OCI-LY7 (cell line): ENCODE measurements around the gene PLEKHM3. TPM values are rescaled to one million over a fixed set of nuclear protein-coding genes. Genes with fewer than 3 reads are reported as not detected.

Source experiments
- BruUV-seq: library from RNA; stranded (reverse); fragments of 400-500 nt; replicated peaks from 2 replicates; lab custom pipeline; 2021; lab: Mats Ljungman, UMichigan
- CTCF ChIA-PET: fragments of 300-600 bp; sonication (Branson Sonifier 250); formaldehyde crosslinking; loops from one replicate; lab custom pipeline; 2022; ENCODE audit warnings: antibody characterized with exemption; ENCODE audit not compliant: unreplicated experiment; lab: Charles Lee
- POLR2A ChIA-PET: fragments of 300-600 bp; sonication (Branson Sonifier 250); formaldehyde crosslinking; loops from one replicate; lab custom pipeline; 2022; ENCODE audit warnings: antibody characterized with exemption; lab: Charles Lee
- DNase-seq: peaks from one replicate; pipeline ENCODE4 v3.0.0-alpha.2; 2015; ENCODE audit warnings: low spot score
- H2AFZ ChIP-seq: fragments of 200-600 bp; sonication (generic), shearing (Covaris generic); 2 replicates; pipeline ENCODE4 v1.6.1; 2014; ENCODE audit warnings: mild to moderate bottlenecking, antibody characterized with exemption, low read length, moderate library complexity
- H3K27ac ChIP-seq: fragments of 200-600 bp; sonication (generic); 2 replicates; pipeline ENCODE4 v1.5.1; 2014; ENCODE audit warnings: mixed run types, low read depth, mild to moderate bottlenecking, moderate library complexity, low read length, inconsistent platforms; ENCODE audit not compliant: poor library complexity, severe bottlenecking
- H3K36me3 ChIP-seq: fragments of 200-600 bp; sonication (generic); 2 replicates; pipeline ENCODE4 v1.6.1; 2014; ENCODE audit warnings: mild to moderate bottlenecking, antibody characterized with exemption, low read length, moderate library complexity, mixed read lengths; ENCODE audit not compliant: insufficient read depth
- H3K4me1 ChIP-seq: fragments of 200-600 bp; sonication (generic); 2 replicates; pipeline ENCODE4 v1.5.1; 2014; ENCODE audit warnings: mild to moderate bottlenecking, low read length; ENCODE audit not compliant: insufficient read depth, poor library complexity, severe bottlenecking
- H3K4me2 ChIP-seq: fragments of 200-600 bp; sonication (generic); 2 replicates; pipeline ENCODE4 v1.6.1; 2014; ENCODE audit warnings: mild to moderate bottlenecking, low read length
- H3K4me3 ChIP-seq: fragments of 200-600 bp; sonication (generic); 2 replicates; pipeline ENCODE4 v1.5.1; 2014; ENCODE audit warnings: mild to moderate bottlenecking, low read depth, low read length; ENCODE audit not compliant: poor library complexity, severe bottlenecking
- H3K79me2 ChIP-seq: fragments of 200-600 bp; sonication (generic); 2 replicates; pipeline ENCODE4 v1.6.1; 2016; ENCODE audit warnings: low read depth, mild to moderate bottlenecking, low read length, moderate library complexity, mixed read lengths; ENCODE audit not compliant: insufficient read depth
- H3K9me2 ChIP-seq: fragments of 200-600 bp; sonication (generic); 2 replicates; pipeline ENCODE4 v1.6.1; 2016; ENCODE audit warnings: mild to moderate bottlenecking, low read length, mixed read lengths; ENCODE audit not compliant: insufficient read depth
- H3K9me3 ChIP-seq: fragments of 200-600 bp; sonication (generic); 2 replicates; pipeline ENCODE4 v1.6.1; 2014; ENCODE audit warnings: mild to moderate bottlenecking, mixed run types, low read length, mixed read lengths
- H4K20me1 ChIP-seq: fragments of 200-600 bp; sonication (generic); 2 replicates; pipeline ENCODE4 v1.6.1; 2014; ENCODE audit warnings: mild to moderate bottlenecking, antibody characterized with exemption, low read length, moderate library complexity, mixed read lengths; ENCODE audit not compliant: insufficient read depth
- EZH2phosphoT487 ChIP-seq: fragments of 200-600 bp; sonication (generic); IDR thresholded peaks from 2 replicates; pipeline ENCODE4 v1.6.1; 2018; ENCODE audit warnings: low read depth, borderline replicate concordance, mild to moderate bottlenecking, mixed run types, antibody characterized with exemption, low read length, moderate library complexity, mixed read lengths
- intact Hi-C: fragments of 100-400 bp; cut with micrococcal nuclease; formaldehyde crosslinking; loops from one replicate; pipeline ENCODE4 v1.10.0; 2022; ENCODE audit not compliant: unreplicated experiment
- total RNA-seq, 2 experiments: library from RNA; depleted of rRNA in 1 of 2; stranded (reverse); fragments of >200 nt in 1 of 2; shearing (Covaris generic) in 1 of 2; gene quantifications; 2 replicates each; pipeline ENCODE4 v1.2.3, GENCODE V29; 2014 to 2022
- TF ChIP-seq, protein P1 (sequence below): fragments of 200-600 bp; sonication (generic); conservative IDR thresholded peaks from 2 replicates; pipeline ENCODE4 v1.5.1; 2014; ENCODE audit warnings: mild to moderate bottlenecking, antibody characterized with exemption, low read length, moderate library complexity, mixed read lengths

Gene PLEKHM3
- total RNA-seq, 2 experiments from 2014 or later: 3.7 to 6.3 TPM

- H3K4me1 ChIP-seq: peaks cover 3% of the 10 kb centered on the region
- ChIA-PET POLR2A (interaction anchor here (0.7 kb wide), 1 partner anchor 14 kb away, joined by 5 read pairs; no protein-coding TSS in a partner anchor), CTCF (no interaction called here)
- TF ChIP-seq, protein P1, sequence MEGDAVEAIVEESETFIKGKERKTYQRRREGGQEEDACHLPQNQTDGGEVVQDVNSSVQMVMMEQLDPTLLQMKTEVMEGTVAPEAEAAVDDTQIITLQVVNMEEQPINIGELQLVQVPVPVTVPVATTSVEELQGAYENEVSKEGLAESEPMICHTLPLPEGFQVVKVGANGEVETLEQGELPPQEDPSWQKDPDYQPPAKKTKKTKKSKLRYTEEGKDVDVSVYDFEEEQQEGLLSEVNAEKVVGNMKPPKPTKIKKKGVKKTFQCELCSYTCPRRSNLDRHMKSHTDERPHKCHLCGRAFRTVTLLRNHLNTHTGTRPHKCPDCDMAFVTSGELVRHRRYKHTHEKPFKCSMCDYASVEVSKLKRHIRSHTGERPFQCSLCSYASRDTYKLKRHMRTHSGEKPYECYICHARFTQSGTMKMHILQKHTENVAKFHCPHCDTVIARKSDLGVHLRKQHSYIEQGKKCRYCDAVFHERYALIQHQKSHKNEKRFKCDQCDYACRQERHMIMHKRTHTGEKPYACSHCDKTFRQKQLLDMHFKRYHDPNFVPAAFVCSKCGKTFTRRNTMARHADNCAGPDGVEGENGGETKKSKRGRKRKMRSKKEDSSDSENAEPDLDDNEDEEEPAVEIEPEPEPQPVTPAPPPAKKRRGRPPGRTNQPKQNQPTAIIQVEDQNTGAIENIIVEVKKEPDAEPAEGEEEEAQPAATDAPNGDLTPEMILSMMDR: no peak
- TF ChIP-seq EZH2phosphoT487: no peak
- no peaks in the 10 kb centered on the region for H3K9me3 ChIP-seq
- intact Hi-C loops: no loop called here
- no peak overlapping the region for H3K27ac ChIP-seq
- no peaks in the 10 kb centered on the region for H3K36me3 ChIP-seq
- H3K4me2 ChIP-seq: no peak overlapping the region
- H3K9me2 ChIP-seq: no peaks in the 10 kb centered on the region
- H2AFZ ChIP-seq: no peak overlapping the region
- no peak for DNase-seq
- H4K20me1 ChIP-seq: no peaks in the 10 kb centered on the region
- H3K79me2 ChIP-seq: no peaks in the 10 kb centered on the region
- H3K4me3 ChIP-seq: no peak overlapping the region
- no TSS peak for BruUV-seq
Measured at GRCh38 chr2:207796585-207797350, 228.6 kb downstream of the PLEKHM3 start.

- H3K4me1 ChIP-seq: peaks cover 3% of the 10 kb centered on the region
- H3K4me2 ChIP-seq: no peak overlapping the region
- H3K9me2 ChIP-seq: no peaks in the 10 kb centered on the region
- TF ChIP-seq, protein P1: no peak
- TF ChIP-seq EZH2phosphoT487: no peak
- H3K27ac ChIP-seq: no peak overlapping the region
- no peaks in the 10 kb centered on the region for H3K36me3 ChIP-seq
- no TSS peak for BruUV-seq
- H2AFZ ChIP-seq: peak overlapping the region; percentile 94
- ChIA-PET CTCF (no interaction called here), POLR2A (interaction anchor here (0.5 to 1.0 kb wide), 7 partner anchors 23 to 436 kb away, joined by 3 to 7 read pairs (median 5); partner anchors contain the start of gene FZD5)
- no peak for DNase-seq
- no peaks in the 10 kb centered on the region for H3K79me2 ChIP-seq
- H4K20me1 ChIP-seq: no peaks in the 10 kb centered on the region
- no peak overlapping the region for H3K4me3 ChIP-seq
- intact Hi-C loops: no loop called here
- no peaks in the 10 kb centered on the region for H3K9me3 ChIP-seq
Measured at GRCh38 chr2:207792244-207792785, 233.0 kb downstream of the PLEKHM3 start.
